ENCODE measurements around the gene POLR3A.

POLR3A gene

DNA sequence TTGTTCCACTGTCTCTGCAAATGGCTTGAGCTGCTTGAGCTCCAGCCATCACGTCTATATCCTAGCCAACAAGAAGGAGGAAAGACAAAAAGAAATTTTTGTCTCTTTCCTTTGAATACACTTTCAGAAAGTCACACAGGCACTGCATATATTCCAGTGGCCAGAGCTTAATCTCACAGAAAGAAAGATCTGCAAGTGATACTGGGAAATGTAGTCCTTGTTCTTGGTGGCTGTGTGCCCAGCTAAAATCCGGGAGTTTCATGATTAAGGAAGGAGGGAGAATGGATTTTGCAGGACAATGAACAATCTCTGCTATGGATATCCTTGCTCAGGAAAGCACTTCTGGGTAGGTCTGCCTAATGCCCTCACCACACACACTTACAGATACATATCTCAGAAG, 83.2 kb downstream of the POLR3A start:
- DNase-seq (ENCODE audit: low read depth, low spot score) = no peak

DNA sequence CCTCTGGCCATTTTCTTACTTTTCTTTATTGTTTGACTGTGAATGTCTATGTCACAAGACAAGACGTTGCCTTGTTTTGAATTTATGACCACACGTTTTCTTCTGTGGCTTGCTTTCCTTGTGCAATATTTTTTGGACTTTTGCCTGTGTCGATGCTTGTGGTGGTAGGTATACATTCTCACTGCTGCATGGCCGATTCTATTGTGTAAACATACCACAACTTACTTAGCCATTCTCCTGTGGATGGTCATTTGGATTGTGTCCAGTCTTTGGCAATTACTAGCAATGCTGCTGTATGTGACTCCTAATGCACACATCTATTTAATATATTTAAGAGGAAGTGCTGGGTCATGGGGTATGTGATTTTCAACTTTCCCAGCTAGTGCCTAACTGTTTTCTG, 84.8 kb downstream of the POLR3A start:
- DNase-seq (ENCODE audit: low read depth, low spot score) = no peak

DNA sequence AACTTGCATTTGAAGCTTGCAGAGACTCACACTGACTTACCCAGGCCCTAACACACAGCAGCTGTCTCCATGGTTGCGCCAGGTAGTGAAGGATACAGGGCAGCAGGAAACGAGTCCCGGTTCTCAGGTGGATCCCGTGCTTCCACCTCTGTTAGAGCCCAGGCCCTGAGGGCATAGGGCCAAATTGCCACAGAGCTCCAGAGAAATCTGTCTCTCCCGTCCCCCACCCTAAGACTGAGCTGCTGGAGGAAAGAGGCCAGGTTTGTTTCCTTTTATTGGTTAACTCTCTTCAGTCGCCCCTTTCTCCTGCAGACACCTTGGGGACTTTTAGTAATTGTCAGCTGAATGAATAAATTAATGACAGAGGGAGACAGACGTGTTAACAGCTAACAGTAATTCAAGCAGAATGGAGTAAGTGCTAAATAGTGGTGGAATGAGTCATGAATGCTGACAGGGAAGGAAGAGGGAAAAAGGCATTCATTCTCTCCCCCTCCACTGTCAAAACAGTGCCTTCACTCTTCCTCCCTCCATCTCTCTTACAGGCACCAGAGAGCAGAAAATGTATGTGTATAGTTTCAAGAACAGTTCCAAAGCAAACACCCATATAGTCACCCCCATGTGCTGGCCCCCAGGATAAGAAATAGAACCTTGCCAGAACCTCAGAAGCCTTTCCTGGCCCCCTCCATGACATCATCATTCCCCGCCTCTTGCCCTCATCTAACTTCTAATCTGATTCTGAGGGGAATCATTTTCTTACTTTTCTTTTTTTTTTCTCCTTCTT, 86.0 kb downstream of the POLR3A start:
- DNase-seq (ENCODE audit: low read depth, low spot score) = no peak

DNA sequence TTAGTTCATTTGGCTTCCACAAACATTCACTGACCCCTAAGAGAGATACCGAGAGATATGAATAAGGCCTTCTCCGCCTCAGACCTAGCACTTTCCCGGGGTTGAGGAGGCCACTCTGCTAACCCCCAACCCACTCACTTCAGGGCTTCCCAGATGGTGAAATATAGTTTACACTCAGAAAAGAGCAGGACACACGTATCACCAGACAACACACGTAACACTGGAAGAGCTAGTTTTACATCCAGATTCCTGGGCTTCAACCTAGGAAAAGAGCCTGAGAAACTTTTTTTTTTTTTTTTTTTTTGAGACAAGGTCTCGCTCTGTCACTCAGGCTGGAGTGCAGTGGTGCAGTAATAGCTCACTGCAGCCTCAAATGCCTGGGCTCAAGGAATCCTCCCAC, 87.5 kb downstream of the POLR3A start:
- no peak for DNase-seq (ENCODE audit: low read depth, low spot score)

DNA sequence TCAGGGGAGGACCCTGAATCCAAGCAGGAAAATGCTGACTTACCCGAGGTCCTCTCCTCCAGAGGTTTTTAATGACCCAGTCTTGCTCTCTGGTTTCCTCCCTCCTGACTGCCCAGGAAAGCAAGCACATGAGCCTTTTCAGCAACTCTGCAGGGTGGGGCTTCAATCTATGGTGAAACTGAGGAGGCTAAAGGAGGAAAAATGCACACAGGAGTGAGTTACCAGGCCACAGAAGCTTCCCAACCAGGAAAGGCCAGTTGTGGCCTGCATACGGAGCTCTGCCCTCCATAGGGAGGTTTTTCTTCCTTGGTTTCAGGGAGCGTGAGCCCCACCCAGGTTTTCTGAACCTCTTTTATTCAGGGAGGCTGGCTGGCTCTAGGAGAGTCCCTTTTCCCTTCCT, 88.7 kb downstream of the POLR3A start:
- no peak for DNase-seq (ENCODE audit: low read depth, low spot score)

DNA sequence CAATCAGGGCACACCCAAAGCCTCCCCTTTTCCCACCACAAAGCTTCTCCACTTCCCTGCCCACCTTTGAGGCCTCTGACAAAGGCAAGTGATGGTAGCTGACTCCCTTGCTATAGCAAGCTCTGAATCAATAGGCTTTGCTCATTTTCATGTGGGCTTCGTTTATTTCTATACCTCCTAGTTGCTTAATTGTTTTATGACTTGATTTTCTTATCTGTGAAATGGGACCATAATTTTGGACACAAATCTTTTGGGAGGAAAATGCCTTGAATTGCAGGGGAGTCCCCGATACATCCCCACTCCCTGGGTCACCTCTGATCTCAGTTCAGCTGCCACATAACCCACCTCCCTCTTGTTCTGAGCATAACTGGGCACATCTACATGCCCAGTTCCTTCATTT, 89.1 kb downstream of the POLR3A start:
- DNase-seq (ENCODE audit: low read depth, low spot score) = no peak

DNA sequence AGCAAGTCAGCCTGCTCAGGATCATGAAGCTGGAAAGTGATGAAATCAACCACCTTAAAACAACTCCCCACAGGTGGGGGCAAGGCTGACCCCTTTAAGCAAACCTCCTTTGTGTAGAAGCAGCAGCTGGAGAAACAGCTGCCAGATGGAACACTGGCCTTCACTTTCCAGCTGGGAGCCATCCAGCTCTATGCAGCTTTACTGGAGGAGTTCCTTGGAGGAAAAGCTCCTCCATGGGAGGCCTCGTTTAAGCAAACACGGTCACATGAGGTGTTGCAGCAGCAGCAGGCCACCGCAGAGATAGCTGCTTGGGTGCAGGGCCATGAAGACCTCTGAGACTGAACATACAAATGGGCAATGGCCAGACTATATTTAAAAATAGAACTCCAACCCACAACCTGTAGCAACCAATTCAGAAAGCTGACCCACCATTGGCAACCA, 89.7 kb downstream of the POLR3A start:
- DNase-seq (ENCODE audit: low read depth, low spot score) = no peak

DNA sequence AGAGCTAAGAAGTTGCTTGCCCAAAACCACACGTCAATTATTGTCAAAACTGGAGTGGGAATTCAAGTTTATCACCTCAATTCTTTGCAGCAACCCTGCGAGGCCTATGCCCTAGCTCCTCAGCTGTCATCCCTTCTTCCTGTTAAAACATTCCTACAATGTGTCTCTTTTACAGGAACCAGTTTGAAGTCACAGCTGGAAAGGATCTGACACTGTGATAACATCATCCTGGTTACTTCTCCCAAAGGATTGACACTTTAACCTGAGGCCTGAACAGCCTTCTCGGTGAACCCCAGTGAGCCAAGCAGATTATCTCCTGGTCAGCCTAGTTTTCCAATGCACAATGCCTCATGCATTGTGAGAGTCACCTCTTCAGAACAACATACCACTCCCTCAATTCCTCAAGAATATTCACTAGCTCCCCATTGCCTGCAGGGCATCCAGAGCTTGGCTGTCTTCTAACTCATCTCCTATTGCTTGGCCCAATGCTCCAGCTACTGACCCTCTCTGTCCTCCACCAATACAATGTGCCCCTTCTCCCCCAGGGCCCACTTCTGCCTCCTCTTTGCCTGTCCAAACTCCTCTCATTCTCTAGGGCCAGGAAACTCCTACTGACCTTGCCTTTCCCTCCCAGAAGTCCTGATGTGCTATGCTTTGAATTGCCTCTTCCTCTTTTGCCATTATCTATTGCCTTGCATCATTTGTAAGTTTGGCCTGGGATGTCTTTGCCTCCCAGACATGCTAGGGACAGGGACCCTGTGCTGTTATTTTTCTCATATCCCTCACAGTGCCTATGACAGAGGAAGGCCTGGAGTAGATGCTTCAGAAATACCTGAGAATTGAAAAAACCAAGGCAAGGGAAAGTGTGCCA, 92.4 kb downstream of the POLR3A start:
- no peak for DNase-seq (ENCODE audit: low read depth, low spot score)

DNA sequence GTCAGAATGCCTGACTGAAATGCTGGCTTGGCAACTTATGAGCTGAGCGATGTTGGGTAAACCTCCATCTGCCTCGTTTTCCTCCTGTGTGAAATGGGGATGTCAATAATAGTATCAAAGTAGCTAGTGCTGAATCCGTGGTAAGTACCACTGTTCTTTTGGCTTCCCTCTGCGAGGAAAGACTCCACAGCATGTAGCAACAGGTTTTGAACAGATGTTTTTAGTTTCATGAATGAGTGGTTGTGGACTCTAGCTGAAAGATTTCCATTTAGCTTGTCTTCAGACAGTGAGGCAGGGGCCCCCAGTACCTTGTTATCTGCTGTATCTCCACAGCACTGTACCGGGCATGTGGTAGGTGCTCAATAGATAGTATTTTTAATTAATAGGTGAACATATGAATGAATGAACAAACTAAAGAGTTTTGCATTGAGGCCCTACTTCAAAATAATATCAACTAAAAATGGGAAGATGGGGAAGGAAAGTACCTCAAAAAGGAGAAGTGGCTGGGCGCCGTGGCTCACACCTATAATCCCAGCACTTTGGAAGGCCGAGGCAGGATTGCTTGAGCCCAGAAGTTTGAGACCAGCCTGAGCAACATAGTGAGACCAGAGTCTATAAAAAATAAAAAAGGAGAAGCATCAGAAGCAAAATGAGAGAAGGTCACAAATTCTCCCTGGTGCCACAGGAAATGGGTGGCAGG, 97.1 kb downstream of the POLR3A start:
- DNase-seq (ENCODE audit: low read depth, low spot score) = no peak

DNA sequence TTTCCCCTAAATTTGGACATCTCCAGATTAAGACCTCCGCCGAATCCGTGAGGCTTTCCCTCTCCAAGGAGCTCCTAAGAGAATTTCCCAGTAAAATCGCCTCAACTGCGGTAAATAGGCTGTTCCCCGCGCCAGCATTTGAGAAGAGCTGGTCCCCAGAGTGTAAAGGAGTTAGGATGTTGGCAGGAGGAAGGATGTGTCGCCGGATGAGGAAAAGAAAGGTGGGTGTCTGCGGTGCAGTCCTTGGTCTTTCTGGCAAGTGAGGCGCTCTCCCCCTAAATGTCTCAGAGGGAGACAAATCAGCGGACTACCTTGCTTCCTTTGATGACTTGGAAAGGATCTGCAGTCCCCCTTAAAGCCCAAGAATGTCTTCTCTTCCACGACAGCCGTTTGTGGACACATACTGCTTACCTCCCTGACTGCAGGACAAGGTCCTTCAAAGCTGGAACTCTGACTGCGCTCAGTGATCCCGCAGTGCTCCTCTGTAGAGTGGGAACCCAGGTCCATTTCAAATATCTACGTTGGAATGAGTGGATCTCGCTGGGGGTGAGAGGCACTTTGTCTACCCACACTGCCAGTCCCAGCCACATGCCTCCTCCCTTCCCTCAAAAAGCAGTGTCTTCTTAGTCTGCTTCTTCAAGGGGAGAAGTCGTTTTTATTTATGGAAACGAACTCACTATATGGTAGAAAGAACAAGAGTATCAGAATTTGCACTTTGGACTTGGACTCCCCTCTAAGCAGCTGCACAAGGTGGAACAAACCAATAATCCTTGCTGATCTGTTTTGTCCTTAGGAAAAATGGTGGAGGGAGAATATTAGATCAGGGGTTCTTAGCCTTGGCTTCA, 101.7 kb downstream of the POLR3A start:
- no peak for DNase-seq (ENCODE audit: low read depth, low spot score)

DNA sequence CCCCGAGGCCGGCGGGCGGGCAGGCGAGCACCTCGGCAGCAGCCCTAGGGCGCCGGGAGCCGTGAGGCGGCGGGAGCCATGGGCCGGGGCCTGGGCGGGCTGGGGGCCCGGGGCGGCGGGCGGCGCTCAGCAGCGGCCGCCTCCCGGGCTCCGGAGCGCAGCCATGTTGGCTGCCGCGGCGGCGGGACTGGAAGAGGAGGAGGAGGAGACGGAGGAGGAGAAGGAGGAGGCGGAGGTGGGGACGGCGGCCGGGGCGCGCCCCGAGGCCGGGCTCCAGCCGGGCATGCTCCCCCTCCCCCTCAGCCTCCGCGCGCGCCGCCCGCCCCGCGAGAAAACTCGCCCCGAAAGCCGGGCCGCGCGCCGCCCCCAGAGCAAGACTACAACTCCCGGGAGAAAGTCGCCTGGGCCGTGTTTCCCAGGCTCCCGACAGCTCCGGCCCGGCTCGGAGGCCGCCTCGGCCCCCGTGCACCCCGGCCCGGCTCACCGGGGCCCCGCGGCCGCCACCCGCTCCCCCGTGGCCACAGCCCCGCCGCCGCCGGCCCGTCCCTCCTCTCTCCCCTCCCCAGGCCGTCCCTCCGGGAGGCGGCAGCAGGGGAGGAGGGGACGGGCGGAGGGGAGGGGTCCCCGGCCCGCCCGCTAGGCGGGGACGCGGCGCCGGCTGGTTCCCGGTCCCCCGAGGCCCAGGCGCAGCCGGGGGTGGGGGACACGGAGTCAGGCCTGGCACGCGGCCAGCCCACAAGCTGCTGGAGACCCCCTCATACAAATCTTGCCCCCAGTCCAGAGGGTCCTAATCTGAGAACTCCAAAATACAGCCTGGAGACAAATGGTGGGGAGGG, 102.5 kb downstream of the POLR3A start, which contains the start of gene DLG5:
TSS of gene DLG5 (minus strand) at position 190 of the 836 bp plus-strand sequence. CDS start 235 bp downstream, outside the sequence.
- DNase-seq (ENCODE audit: low read depth, low spot score) = no peak

DNA sequence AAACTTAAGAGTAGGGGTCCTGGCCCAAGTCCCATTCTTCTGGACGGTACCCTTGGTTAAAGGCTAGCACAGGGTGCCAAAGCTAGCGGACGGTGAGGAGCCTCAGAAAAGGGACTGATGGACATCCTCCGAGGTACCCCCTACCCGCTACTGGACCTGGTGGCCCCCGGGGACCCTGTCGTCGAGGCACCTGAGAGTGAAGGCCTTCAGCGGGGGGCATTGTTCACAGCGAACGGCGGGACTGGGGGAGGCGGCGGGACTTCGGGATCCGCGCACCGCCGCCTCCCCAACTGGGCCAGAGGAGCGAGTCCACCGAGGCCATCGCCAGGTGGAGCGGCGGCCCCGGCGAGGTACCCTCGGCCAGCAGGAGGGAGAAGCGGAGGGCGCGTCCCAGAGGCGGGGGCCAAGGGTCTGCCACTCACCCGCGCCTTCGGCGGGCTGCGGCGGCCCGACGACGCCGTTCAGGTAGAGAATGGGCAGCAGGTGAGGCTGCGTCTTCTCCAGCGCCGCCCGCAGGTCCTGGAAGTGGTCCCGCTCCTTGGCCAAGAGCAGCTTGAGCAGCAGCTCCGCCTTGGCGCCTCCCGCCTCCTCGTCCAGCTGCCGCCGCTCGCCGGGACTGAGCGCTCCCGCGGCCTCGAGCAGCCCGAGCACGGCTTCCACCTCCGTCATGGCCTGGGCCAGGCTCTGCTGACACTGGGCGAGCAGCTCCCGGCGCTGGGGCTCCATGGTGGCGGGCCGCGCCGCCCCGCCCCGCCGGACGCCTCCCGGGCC, 103.3 kb downstream of the POLR3A start:
- no peak for DNase-seq (ENCODE audit: low read depth, low spot score)

DNA sequence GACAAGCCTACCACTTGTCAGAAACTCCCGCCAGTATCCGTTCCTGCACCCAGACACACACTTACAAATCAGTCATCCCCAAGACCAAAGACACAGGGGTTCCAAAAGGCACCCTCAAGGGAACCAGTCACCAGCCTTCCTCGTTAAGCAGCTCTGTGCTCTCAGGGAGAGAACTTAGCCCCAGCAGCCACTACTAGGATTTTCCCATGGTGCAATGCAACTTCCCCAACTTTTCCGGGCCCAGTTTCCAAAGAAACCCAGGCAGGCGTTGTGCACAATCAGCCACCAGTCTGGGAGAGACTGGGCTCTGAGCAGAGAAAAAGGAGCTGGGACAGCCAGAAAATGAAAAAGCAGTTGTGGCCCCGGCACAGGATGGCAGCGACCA, 103.9 kb downstream of the POLR3A start:
- no peak for DNase-seq (ENCODE audit: low read depth, low spot score)

DNA sequence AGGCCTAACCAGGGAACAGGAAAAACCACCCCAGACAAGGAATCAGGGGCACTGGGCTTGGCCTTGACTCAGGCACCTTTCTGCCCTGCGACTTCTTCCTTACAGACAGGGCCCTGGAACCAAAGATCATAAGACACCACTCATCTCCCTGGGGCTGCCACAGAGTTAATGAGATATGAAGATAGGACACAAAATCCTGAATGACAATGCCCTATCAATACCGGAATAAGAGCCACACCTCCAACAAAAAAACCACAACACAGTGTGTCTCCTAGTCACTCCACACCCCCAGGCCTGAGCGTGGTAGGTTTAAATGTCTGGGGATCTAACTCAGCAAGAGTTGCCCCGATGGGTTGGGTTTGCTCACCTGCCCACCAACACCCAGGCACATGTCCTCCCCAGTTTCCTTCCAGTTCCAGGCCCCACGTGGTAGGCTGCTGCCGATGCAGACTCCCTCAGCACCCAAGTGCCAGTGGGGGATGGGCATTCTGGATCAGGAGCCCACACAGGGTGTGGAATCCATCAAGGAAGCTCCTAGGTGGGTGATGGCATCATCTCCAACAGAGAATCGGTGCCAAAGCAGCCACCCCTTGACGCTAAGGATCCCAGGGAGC, 106.6 kb downstream of the POLR3A start:
- DNase-seq (ENCODE audit: low read depth, low spot score) = no peak

DNA sequence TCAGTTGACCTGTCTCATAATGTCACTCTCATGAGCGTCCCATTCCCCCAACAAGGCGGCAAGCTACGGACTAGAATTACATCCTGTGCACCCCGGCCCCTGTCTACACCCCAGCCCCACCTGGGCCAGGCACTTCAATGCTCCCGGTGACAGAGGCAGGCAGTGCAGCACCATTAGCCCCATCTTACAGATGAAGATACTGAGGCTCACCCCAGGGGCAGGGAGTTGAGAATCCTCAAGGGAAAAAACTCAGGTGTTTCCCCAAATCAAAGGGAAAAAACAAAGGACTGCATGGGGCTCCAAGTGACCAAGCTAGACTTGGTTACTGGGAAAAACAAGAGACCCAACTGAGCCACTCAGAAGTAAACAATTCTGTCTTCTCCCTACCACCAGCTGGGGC, 107.3 kb downstream of the POLR3A start:
- DNase-seq (ENCODE audit: low read depth, low spot score) = no peak

DNA sequence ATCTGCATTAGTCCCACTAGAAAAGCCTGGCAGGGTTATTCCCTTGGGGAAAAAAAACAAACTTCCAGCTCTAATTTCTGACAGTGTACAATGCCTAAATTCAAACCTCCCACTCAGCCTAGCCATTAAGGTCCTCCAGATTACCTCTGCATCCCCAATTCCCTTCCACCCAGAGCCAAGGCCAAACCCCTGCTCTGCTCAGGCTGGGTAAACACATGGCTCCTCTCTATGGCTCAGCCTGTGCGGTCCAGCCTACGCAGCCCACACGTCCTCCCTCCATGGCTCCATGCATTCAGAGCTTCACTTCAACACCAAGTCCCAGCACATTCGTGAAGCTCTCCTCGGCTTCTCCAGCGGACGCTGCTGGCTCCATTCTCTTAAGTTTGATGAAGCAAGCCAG, 107.9 kb downstream of the POLR3A start:
- no peak for DNase-seq (ENCODE audit: low read depth, low spot score)

DNA sequence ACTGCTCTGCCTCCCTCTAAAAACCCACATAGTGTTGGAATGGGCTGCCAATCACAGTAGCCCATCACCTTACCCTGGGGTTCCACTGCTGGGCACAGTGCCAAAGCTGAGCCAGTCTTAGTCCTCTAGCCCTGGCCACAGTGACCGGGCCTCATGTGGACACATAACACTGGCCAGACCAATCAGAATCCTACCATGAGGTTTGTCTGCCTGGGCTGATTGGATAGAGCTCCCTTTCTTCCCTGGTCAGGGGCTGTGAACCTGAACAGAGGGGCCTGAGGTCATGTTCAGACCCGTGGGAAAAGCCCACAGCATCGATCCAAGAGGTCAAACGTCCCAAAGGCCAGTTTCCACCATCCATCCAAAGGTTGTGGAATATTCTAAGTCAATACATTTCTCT, 108.8 kb downstream of the POLR3A start:
- no peak for DNase-seq (ENCODE audit: low read depth, low spot score)

DNA sequence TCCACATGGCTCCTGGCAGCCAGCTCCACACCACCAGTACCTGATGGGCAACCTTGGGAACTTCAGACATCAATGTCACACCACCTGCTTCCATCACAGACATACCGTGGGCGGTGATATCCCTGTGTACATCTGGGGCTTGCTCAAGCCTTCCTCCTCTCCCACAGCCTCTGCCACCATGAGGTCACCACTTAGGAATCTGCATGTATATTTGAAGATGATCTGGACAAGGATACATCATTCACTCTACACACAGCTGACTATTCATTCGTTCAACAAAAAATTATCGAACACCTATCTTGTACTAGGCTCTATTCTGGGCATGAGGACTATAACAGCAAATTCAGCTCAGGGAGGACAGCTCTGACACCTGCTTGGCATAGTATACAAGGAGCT, 109.6 kb downstream of the POLR3A start:
- DNase-seq (ENCODE audit: low read depth, low spot score) = no peak
